GM19438 (cell line): ENCODE measurements around the gene ENHO.

Experiments used
- ATAC-seq: cut with Tn5 transposase; IDR thresholded peaks from one replicate; pipeline ENCODE4 v1.9.1; 2021; ENCODE audit warnings: low read depth; ENCODE audit not compliant: unreplicated experiment

The ENHO gene

DNA sequence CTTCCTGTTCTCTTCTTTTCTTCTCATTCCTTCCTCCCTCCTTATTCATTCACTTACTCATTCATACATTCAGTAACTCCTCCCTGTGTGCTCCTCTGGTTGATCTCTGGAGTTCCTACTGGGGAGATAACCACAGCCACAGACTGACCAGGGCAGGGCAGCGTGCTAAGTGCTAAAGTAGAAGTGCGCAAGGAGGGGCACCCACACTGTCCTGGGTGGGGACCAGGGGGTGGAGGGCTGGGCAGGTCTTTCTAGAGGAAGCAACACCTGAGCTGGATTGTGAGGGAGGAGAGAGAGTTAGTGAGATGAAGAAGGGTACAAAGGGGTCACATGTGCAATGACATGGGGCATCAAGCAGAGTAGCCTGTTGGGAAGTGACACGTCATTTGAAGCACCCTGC is 13.8 kb downstream of the ENHO start:
- ATAC-seq = no peak

GRCh38 chr9:34508463-34508862 is 14.3 kb downstream of the ENHO start:
- no peak for ATAC-seq

- no peak for ATAC-seq
Observed at GRCh38 chr9:34507966-34508365, 14.8 kb downstream of the ENHO start.

DNA sequence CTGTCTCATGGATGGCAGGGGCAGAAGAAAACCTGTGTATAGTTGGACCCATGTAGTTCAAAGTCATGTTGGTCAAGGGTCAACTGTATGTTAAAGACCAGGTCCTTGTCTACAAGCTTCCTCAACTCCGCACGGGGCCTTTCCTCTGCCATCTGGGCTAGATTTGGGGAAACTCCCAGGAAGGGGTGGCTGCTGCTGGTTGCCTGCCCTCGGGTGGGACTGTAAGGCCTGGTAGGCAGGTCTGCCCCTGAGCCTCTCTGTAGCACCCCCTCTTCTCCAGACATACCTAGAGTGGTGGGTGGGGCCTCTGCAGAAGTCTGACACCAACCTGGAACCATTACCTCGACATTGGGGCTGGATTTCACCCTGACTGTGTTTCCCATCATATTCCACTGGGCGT is 15.2 kb downstream of the ENHO start:
- ATAC-seq = no peak

DNA sequence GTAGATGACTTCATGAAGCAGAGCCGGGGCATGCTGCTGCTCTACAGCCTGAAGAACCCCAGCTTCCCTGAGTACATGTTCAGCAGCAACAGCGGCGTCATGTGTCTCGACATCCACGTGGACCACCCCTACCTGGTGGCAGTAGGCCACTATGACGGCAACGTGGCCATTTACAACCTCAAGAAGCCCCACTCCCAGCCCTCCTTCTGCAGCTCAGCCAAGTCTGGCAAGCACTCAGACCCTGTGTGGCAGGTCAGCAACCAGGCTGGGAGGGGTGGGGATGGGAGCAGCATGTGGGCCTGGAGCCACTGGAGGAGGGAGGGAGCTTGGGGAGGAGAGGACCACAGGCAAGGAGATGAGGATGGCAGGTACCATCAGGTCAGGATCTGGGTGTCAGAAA is 16.2 kb downstream of the ENHO start:
- no peak for ATAC-seq

GRCh38 chr9:34505370-34506120 is 17.2 kb downstream of the ENHO start:
- no peak for ATAC-seq

DNA sequence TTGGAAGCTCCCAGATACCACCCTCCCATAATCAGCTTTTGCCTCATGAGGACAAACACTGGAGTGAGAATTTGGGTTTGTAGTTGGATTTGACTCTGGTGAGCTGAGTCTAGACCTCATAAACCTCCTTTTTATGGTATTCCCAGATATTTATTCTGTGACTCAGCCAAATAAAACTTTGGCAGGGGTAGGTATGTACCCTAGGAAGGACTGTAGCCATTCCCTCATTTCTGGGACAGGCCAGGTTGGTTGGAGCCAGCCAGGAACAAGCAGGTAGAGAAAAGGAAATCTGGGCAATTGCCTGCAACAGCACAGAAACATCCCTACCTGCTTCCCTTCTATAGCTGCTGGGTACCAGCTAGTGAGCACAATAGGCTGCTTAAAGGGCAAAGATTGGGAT is 19.4 kb downstream of the ENHO start:
- no peak for ATAC-seq

DNA sequence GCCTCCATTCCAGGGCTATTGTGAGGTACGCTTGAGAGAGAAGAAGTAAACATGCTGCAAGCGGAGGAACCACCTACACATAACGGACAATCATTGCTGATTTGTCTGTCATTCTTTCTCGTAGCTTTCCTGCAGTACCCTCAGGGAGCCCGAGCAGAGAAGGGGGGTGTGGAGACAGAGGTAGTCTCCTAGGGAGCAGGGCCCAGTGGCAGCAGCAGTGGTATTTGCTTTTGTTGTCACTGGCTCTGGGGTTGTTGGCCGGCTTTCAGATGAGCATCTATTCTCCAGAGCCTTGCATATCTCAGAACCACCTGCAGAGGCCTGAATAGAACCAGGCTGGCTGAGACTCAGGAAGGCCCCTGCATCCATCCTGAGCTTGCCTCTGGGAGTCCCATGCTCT is 19.9 kb downstream of the ENHO start:
- no peak for ATAC-seq

DNA sequence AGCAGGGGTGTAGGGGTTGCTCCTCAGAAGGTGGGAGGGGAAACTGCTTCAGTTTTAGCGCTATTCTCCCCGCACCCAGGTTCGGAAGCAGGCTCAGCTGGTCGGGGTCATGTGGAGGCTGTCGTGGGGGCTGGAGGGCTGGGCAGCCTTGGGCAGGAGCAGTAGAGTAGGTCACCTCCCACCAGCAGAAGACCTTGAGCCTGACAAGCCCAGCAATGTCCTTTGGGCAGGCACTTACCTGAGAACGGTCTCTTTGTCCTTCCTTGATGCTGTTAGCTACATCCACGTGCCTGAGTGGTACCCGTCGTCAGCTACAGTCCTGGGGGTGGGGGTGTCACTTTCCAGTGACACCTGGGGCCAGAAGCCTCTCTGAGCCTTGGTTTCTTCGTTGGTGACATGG is 20.3 kb downstream of the ENHO start:
- no peak for ATAC-seq

GRCh38 chr9:34501889-34502425 is 20.8 kb downstream of the ENHO start:
- ATAC-seq = no peak

- ATAC-seq = no peak
Observed at GRCh38 chr9:34501372-34501771, 21.4 kb downstream of the ENHO start.

GRCh38 chr9:34500623-34501267 is 22.0 kb downstream of the ENHO start:
- ATAC-seq = no peak

GRCh38 chr9:34499076-34499475 is 23.7 kb downstream of the ENHO start:
- ATAC-seq = no peak

DNA sequence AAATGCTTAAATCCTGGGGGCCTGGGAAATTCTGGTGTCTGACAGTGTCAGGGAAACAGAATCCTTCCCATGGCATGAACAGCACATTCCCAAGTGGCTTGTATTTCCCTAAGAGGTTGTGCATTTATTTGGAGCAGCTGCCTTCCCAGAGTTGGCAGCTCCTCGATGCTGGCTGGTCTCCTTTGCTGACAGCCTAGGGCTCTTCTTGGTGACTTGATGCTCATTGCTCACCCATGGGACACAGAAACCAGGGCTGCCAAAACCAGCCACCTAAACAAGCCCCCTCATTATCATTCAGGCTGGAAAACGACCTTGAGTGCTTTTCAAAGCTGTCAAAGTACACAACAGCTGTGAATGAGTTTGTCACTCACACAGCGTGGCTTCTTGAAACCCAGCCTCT is 24.2 kb downstream of the ENHO start:
- no peak for ATAC-seq

DNA sequence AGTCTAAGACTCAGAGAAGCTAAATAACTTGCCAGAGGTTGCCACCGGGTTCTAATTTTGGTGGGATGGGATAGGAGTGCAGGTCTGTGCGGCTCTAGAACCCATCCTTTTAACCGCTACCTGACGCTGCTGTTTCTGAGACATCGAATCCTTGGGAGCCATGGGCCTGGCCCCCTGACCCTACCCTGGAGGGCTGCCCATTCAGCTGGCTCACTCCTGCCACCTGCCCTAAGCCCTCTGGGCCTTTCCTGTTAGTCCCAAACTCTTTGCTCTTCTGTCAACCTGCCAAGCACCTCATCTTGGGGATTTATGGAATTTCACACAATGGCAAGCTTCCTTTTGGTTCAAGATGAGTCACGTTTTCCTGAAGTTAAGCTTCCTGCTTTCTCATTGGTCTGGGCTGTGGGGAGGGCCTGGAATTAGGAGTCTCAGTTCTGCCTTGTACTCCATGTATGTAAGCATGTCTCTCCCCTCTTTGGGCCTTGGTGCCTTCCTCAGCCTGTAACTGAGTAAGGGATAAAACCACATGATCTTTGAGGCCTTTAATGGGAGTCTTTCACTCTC is 26.6 kb downstream of the ENHO start:
- no peak for ATAC-seq

GRCh38 chr9:34493972-34494535 is 28.7 kb downstream of the ENHO start:
- ATAC-seq = no peak

DNA sequence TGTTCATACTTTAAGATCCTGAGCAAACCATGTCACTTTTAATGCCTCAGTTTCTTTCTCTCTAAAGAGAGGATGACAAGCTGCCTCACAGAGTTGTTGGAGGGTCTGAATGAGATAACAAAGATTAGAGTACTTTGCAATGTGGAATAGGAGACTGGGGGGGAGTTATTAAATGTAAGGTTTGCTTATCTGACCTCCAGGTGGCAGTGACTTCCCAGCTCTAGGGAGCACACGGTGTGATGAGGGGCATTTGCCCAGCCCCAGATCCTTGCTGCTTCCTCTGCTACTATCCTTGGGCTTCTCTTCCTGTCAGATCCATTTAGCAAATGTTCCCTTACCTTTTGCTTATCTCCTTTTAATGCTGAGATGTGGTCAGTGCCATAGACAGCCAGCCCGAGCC is 30.7 kb downstream of the ENHO start:
- ATAC-seq = no peak

DNA sequence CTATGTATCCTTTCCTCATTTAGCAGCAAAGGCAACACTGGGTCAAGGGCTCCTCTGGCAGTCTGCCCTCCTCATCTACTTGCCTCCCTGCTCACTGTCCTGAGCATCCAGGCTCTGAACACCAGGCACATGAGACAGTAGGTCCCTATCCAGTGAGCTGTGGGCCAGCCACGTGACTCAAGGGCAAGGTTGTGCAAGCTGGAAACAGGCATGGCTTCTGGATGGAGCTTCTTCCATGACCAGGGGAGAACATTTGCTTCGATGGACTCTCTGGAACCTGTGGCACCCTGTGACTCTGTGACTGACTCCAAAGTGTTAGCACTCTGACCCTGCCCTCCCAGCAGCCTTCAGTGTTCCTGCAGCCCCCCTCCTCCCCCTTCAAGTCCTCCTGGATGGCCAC is 31.2 kb downstream of the ENHO start:
- ATAC-seq = no peak

GRCh38 chr9:34490760-34491159 is 32.0 kb downstream of the ENHO start:
- no peak for ATAC-seq

- ATAC-seq = no peak
Observed at GRCh38 chr9:34490360-34490759, 32.4 kb downstream of the ENHO start.

GRCh38 chr9:34486572-34486971 is 36.2 kb downstream of the ENHO start:
- ATAC-seq = no peak

DNA sequence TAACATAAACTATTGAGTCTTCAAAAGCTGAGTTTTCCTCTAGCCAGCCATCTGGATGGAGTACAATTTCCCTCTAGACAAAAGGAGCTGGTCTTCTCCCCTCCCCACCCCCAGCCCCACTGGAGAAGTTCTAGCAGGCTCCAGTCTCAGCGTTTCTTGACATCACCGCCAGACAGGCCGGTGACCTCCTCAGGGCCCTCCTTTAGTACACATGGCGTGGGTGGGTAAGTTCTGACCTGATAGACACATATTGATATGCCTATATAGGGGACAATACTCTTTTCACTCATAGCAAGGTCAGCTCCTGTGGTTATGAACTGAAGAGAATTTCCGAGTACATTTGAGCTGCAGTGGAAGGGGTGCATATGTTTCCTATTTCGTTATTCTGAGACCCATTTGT is 37.0 kb downstream of the ENHO start:
- no peak for ATAC-seq
